Raji (cell line): Measurements from ENCODE around the gene SORT1.

Experiments used
- POLR2A ChIP-seq: IDR thresholded peaks from 2 replicates; pipeline ENCODE4 v1.6.1; 2011; ENCODE audit warnings: low read depth, low read length, control low read depth; ENCODE audit not compliant: insufficient read depth

Gene SORT1

GRCh38 chr1:109389638-109390341, 7.9 kb downstream of the SORT1 start:
- no peak for TF ChIP-seq POLR2A

GRCh38 chr1:109388884-109389637, 8.7 kb downstream of the SORT1 start:
- no peak for TF ChIP-seq POLR2A

- TF ChIP-seq POLR2A = no peak
Measured at GRCh38 chr1:109388208-109388711, 9.5 kb downstream of the SORT1 start.

- TF ChIP-seq POLR2A = no peak
Measured at GRCh38 chr1:109386054-109386717, 11.5 kb downstream of the SORT1 start.

GRCh38 chr1:109385417-109385816, 12.3 kb downstream of the SORT1 start:
- no peak for TF ChIP-seq POLR2A

GRCh38 chr1:109383854-109384253, 13.9 kb downstream of the SORT1 start:
- TF ChIP-seq POLR2A = no peak

- TF ChIP-seq POLR2A = no peak
Measured at GRCh38 chr1:109383087-109383779, 14.5 kb downstream of the SORT1 start.

GRCh38 chr1:109381573-109381972, 16.1 kb downstream of the SORT1 start:
- TF ChIP-seq POLR2A = no peak

GRCh38 chr1:109379907-109380306, 17.8 kb downstream of the SORT1 start:
- no peak for TF ChIP-seq POLR2A

GRCh38 chr1:109379422-109379821, 18.3 kb downstream of the SORT1 start:
- TF ChIP-seq POLR2A = no peak

- no peak for TF ChIP-seq POLR2A
Measured at GRCh38 chr1:109377698-109378097, 20.0 kb downstream of the SORT1 start.

- no peak for TF ChIP-seq POLR2A
Measured at GRCh38 chr1:109373126-109373525, 24.6 kb downstream of the SORT1 start.

GRCh38 chr1:109372281-109372680, 25.4 kb downstream of the SORT1 start:
- no peak for TF ChIP-seq POLR2A

- TF ChIP-seq POLR2A = no peak
Measured at GRCh38 chr1:109371341-109371739, 26.4 kb downstream of the SORT1 start.

- TF ChIP-seq POLR2A = no peak
Measured at GRCh38 chr1:109370712-109371340, 26.9 kb downstream of the SORT1 start.
